CD8-positive, alpha-beta memory T cell (primary cell): ENCODE measurements around the gene PTGES2. TPM values are rescaled to one million over a fixed set of nuclear protein-coding genes. Genes with fewer than 3 reads are reported as not detected.
A peak's percentile ranks its signal among the peaks of the same experiment; 100 is the strongest.

Experiments
- CTCF ChIA-PET: fragments of 350-600 bp; sonication (Branson Sonifier 250); formaldehyde crosslinking; loops from one replicate; lab custom pipeline; 2021; ENCODE audit warnings: antibody characterized with exemption; lab: Charles Lee
- POLR2A ChIA-PET: fragments of 350-600 bp; sonication (Branson Sonifier 250); formaldehyde crosslinking; loops from one replicate; lab custom pipeline; 2021; ENCODE audit warnings: antibody characterized with exemption; lab: Charles Lee
- DNase-seq, 5 donors: peaks; one replicate each; pipeline versions ENCODE4 v3.0.0 to v3.0.0-alpha.2; 2020 to 2022; ENCODE audit warnings: mixed read lengths in 1 of 5
- H3K27ac ChIP-seq: one replicate; pipeline ENCODE4 v1.7.0; 2013; ENCODE audit warnings: low read depth, mild to moderate bottlenecking, low read length, moderate library complexity
- H3K27me3 ChIP-seq: 2 replicates; pipeline ENCODE4 v1.7.0; 2013; ENCODE audit warnings: low read length, mild to moderate bottlenecking; ENCODE audit not compliant: insufficient read depth, poor library complexity, severe bottlenecking
- H3K36me3 ChIP-seq: 2 replicates; pipeline ENCODE4 v1.7.0; 2013; ENCODE audit warnings: mild to moderate bottlenecking, low read length, moderate library complexity; ENCODE audit not compliant: insufficient read depth
- H3K4me1 ChIP-seq: 2 replicates; pipeline ENCODE4 v1.7.0; 2013; ENCODE audit warnings: mild to moderate bottlenecking, low read length, moderate library complexity; ENCODE audit not compliant: insufficient read depth
- H3K4me3 ChIP-seq: 2 replicates; pipeline ENCODE4 v1.7.0; 2013; ENCODE audit warnings: mild to moderate bottlenecking, low read length
- H3K9me3 ChIP-seq: 2 replicates; pipeline ENCODE4 v1.7.0; 2013; ENCODE audit warnings: mild to moderate bottlenecking, low read length
- H3K27ac Mint-ChIP-seq, 8 donors: one replicate each; pipeline ENCODE4 v1.8.0; 2020 to 2021; ENCODE audit warnings: mixed read lengths in 8 of 8, mild to moderate bottlenecking in 6 of 8, inconsistent platforms in 3 of 8, moderate library complexity in 3 of 8
- H3K27me3 Mint-ChIP-seq, 2 donors: one replicate each; pipeline ENCODE4 v1.8.0; 2020 to 2021; ENCODE audit warnings: mixed read lengths in 2 of 2, mild to moderate bottlenecking in 1 of 2, moderate library complexity in 1 of 2
- H3K36me3 Mint-ChIP-seq, 3 donors: one replicate each; pipeline ENCODE4 v1.8.0; 2020 to 2021; ENCODE audit warnings: mixed read lengths in 3 of 3, inconsistent platforms in 1 of 3, mild to moderate bottlenecking in 1 of 3
- H3K4me1 Mint-ChIP-seq, 3 donors: one replicate each; pipeline ENCODE4 v1.8.0; 2020 to 2021; ENCODE audit warnings: mixed read lengths in 3 of 3, inconsistent platforms in 1 of 3, mild to moderate bottlenecking in 1 of 3
- H3K4me3 Mint-ChIP-seq, 7 donors: one replicate each; pipeline ENCODE4 v1.8.0; 2020 to 2021; ENCODE audit warnings: mixed read lengths in 7 of 7, mild to moderate bottlenecking in 6 of 7, moderate library complexity in 4 of 7, inconsistent platforms in 2 of 7
- H3K9me3 Mint-ChIP-seq, 5 donors: one replicate each; pipeline ENCODE4 v1.8.0; 2020 to 2022; ENCODE audit warnings: mixed read lengths in 5 of 5, mild to moderate bottlenecking in 3 of 5, moderate library complexity in 2 of 5, inconsistent platforms in 1 of 5
- polyA plus RNA-seq: library from polyadenylated mRNA; unstranded; fragments of 300-500 nt; fragmentation: Illumina TruSeq; gene quantifications from one replicate; pipeline ENCODE4 v1.2.3, GENCODE V29; 2021
- total RNA-seq, 2 experiments: library from RNA; stranded (reverse); gene quantifications; one replicate each; pipeline ENCODE4 v1.2.3, GENCODE V29; 2021

Gene PTGES2
- total and polyA plus RNA-seq, 3 experiments from 2014 or later = 51.7 to 68.3 (median 67.0) TPM

DNA sequence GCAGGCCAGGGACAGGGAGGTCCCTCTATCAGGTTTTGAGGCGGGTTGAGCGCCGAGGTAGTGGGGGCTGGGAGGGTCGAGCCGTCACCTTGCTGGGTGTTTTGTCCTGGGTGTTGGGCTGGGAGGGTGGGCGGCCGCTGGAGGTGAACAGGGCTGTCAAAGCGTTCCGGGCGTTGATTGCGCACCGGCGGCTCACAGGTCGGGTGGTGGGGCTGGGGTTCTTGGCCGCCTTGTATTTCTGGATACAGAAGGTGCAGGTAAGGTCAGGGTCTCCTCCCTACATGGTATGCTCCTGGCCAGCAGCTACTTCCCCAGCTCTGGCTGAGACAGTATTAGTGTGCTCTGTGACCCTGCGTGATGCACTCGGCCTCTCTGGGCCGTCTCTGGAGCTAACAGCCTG is 38.6 kb upstream of the PTGES2 start:
- POLR2A ChIA-PET = no interaction called here
- CTCF ChIA-PET = no interaction called here

DNA sequence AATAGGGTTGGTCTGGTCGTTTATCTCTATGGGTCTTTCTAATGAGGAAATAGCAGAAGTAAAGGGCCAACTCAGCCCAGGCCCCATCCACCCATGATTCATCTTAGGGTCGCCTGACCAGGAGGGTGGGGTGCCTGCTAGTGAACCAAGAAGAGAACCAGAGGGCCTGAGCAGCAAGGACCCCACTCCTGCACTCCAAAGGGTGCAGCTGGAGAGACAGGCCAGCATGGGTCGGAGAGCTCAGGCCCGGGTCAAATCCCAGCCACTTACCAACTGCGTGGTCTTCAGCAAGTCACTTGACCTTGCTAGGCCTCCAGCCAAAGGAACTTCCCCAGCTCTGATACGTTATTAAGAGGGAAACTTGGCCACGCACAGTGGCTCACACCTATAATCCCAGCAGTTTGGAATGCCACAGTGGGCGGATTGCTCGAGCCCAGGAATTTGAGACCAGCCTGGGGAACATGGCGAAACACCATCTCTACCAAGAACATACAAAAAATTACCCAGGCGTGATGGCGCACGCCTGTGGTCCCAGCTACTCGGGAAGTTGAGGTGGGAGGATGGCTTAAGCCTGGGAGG is 36.9 kb upstream of the PTGES2 start:
- H3K4me1 ChIP-seq = peaks cover 18% of the 10 kb centered on the region
- peaks cover 22% of the 10 kb centered on the region for H3K36me3 ChIP-seq
- no peaks in the 10 kb centered on the region for H3K27me3 ChIP-seq
- H3K9me3 ChIP-seq = no peaks in the 10 kb centered on the region
- no peak overlapping the region for H3K27ac ChIP-seq
- Mint-ChIP-seq H3K36me3 (peaks cover 0 to 61% (median 11%) of the 10 kb centered on the region in 3 donors), H3K27me3 (peaks cover 0 to 4% of the 10 kb centered on the region in 2 donors), H3K4me1 (peaks cover 12 to 27% (median 21%) of the 10 kb centered on the region in 3 donors), H3K9me3 (no peaks in the 10 kb centered on the region), H3K27ac (peak overlapping the region in 2 of 8 donors; percentile 21 to 91), H3K4me3 (peak overlapping the region in 1 of 7 donors; percentile 48)
- ChIA-PET CTCF (no interaction called here), POLR2A (interaction anchor here (0.5 kb wide), 1 partner anchor 439 kb away, joined by 3 read pairs; no protein-coding TSS in a partner anchor)
- no peak for DNase-seq
- H3K4me3 ChIP-seq = no peak overlapping the region

More for the DNA sequence above, 38.6 kb upstream of the PTGES2 start:
- no peak overlapping the region for H3K4me3 ChIP-seq
- peaks cover 32% of the 10 kb centered on the region for H3K36me3 ChIP-seq
- DNase-seq = no peak
- Mint-ChIP-seq H3K27ac (peak overlapping the region in 1 of 8 donors; percentile 24), H3K36me3 (peaks cover 0 to 71% (median 16%) of the 10 kb centered on the region in 3 donors), H3K4me1 (peaks cover 6 to 19% (median 14%) of the 10 kb centered on the region in 3 donors), H3K27me3 (peaks cover 0 to 2% of the 10 kb centered on the region in 2 donors), H3K4me3 (no peak overlapping the region), H3K9me3 (no peaks in the 10 kb centered on the region)
- peaks cover 5% of the 10 kb centered on the region for H3K4me1 ChIP-seq
- H3K27ac ChIP-seq = no peak overlapping the region
- H3K27me3 ChIP-seq = no peaks in the 10 kb centered on the region
- no peaks in the 10 kb centered on the region for H3K9me3 ChIP-seq

DNA sequence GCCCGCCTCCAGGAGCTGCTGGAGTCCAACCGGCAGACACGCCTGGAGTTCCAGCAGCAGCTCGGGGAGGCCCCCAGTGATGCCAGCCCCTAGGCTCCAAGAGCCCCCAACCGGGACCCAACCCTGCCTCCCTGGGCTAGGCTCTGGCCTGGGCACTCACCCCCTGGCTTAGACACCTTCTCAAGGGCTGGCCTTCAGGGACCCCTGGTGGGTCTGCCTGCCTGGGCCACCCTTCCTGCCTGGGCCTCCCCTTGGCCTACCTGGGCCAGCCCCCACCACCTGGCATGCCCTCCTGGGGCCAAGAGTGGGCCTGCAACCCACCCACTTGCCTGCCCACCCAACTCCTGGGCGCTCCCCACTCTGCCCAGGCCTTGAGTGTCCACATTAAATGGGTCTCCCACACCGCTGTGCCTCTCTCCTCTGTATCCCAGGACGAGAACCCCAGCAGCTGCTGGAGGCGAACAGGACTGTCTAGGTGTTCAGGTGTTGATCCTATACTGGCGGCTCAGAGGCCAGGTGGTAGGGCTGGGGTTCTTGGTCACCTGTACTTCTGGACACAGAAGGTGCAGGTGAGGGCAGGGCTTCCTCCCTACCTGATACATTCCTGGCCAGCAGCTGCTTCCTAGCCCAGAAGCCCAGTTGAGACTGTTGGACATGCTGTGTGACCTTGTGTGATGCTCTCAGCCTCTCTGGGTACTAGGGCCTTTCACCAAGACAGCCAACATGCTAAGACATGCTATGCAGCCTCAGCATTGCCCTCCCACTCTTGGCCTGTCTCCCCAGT is 36.2 kb upstream of the PTGES2 start:
- peaks cover 15% of the 10 kb centered on the region for H3K36me3 ChIP-seq
- Mint-ChIP-seq H3K4me1 (peaks cover 15 to 30% (median 24%) of the 10 kb centered on the region in 3 donors), H3K27me3 (peaks cover 0 to 4% of the 10 kb centered on the region in 2 donors), H3K4me3 (peak overlapping the region in 1 of 7 donors; percentile 48), H3K36me3 (peaks cover 0 to 54% (median 9%) of the 10 kb centered on the region in 3 donors), H3K9me3 (no peaks in the 10 kb centered on the region), H3K27ac (peak overlapping the region in 1 of 8 donors; percentile 76)
- H3K27me3 ChIP-seq = no peaks in the 10 kb centered on the region
- H3K4me1 ChIP-seq = peaks cover 21% of the 10 kb centered on the region
- no peak for DNase-seq
- ChIA-PET CTCF (no interaction called here), POLR2A (interaction anchor here (0.5 kb wide), 1 partner anchor 440 kb away, joined by 3 read pairs; no protein-coding TSS in a partner anchor)
- H3K27ac ChIP-seq = no peak overlapping the region
- no peak overlapping the region for H3K4me3 ChIP-seq
- no peaks in the 10 kb centered on the region for H3K9me3 ChIP-seq

DNA sequence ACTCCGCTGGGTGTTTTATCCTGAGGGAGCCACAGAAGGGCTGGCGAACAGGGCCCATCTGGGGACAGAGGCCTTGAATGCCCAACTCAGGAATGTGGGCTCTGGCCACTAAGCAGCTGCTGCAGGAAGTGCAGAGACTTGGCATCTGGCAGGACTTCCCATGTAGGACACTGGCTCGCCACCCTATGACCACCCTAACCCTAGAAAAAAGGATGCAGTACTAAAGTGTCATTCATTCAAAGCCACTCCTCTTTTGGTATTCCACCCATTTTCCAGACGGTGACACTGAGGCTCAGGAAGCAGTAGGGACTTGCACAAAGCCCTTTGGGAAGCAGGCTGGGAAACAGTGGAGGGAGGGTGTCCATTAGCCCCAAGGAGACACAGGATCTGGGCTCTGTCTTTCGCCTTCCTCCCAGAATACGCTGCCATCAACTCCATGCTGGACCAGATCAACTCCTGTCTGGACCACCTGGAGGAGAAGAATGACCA is 35.5 kb upstream of the PTGES2 start:
- CTCF ChIA-PET = no interaction called here
- Mint-ChIP-seq H3K4me3 (peak overlapping the region in 1 of 7 donors; percentile 10), H3K27me3 (peaks cover 0 to 4% of the 10 kb centered on the region in 2 donors), H3K4me1 (peaks cover 15 to 28% (median 24%) of the 10 kb centered on the region in 3 donors), H3K36me3 (peaks cover 0 to 51% (median 6%) of the 10 kb centered on the region in 3 donors), H3K9me3 (no peaks in the 10 kb centered on the region), H3K27ac (peak overlapping the region in 5 of 8 donors; percentile 4 to 76 (median 43))
- no peak for DNase-seq
- Histone ChIP-seq H3K27ac (no peak overlapping the region), H3K4me1 (peaks cover 21% of the 10 kb centered on the region), H3K4me3 (no peak overlapping the region), H3K9me3 (no peaks in the 10 kb centered on the region), H3K36me3 (peaks cover 13% of the 10 kb centered on the region), H3K27me3 (no peaks in the 10 kb centered on the region)
- POLR2A ChIA-PET = no interaction called here

DNA sequence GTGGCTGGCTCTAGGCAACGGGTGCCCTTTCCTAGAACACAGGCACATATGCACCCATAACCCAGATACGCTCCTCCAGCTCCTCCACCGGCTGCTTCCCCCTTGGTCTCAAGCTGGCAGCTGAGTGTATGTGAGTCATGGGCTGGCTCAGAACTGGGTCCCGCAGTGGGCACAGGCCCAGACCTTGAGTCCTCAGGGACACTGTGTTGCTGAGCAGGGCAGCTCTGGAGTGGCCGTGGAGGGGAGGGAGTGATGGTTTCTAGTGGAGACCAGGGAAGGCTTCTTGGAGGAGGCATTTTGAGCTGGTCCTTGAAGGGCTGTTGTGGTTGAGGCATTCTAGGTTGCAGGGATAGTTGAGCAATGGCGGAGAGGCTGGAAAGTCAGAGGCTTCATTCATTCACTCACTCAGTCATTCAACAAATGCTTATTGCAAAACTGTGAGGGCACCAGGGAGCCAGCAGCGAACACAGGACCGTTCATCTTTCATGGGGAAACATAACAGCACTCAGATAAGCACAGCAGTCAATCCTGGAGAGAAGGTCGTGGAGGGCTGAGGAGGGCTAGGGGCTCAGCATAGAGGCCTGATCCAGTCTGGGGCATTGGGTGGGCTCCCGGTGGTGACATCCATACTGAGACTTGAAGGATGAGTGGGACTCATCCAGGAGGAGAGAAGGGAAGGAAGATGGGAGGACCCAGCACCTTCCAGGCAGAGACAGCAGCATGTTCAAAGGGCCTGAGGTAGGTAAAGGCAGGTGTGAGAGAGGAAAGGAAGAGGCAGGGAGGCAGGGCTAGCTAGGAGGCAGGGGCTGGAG is 34.9 kb upstream of the PTGES2 start:
- no peaks in the 10 kb centered on the region for H3K9me3 ChIP-seq
- Mint-ChIP-seq H3K4me1 (peaks cover 15 to 28% (median 24%) of the 10 kb centered on the region in 3 donors), H3K9me3 (no peaks in the 10 kb centered on the region), H3K27me3 (peaks cover 0 to 4% of the 10 kb centered on the region in 2 donors), H3K4me3 (peak overlapping the region in 6 of 7 donors; percentile 48 to 87 (median 82)), H3K27ac (peak overlapping the region in 6 of 8 donors; percentile 40 to 95 (median 70)), H3K36me3 (peaks cover 0 to 44% (median 6%) of the 10 kb centered on the region in 3 donors)
- peaks cover 7% of the 10 kb centered on the region for H3K36me3 ChIP-seq
- ChIA-PET POLR2A (no interaction called here), CTCF (interaction anchor here (1.8 kb wide), 1 partner anchor 34 kb away, joined by 6 read pairs; no protein-coding TSS in a partner anchor)
- no peak overlapping the region for H3K27ac ChIP-seq
- no peaks in the 10 kb centered on the region for H3K27me3 ChIP-seq
- H3K4me3 ChIP-seq = no peak overlapping the region
- H3K4me1 ChIP-seq = peaks cover 21% of the 10 kb centered on the region
- no peak for DNase-seq

DNA sequence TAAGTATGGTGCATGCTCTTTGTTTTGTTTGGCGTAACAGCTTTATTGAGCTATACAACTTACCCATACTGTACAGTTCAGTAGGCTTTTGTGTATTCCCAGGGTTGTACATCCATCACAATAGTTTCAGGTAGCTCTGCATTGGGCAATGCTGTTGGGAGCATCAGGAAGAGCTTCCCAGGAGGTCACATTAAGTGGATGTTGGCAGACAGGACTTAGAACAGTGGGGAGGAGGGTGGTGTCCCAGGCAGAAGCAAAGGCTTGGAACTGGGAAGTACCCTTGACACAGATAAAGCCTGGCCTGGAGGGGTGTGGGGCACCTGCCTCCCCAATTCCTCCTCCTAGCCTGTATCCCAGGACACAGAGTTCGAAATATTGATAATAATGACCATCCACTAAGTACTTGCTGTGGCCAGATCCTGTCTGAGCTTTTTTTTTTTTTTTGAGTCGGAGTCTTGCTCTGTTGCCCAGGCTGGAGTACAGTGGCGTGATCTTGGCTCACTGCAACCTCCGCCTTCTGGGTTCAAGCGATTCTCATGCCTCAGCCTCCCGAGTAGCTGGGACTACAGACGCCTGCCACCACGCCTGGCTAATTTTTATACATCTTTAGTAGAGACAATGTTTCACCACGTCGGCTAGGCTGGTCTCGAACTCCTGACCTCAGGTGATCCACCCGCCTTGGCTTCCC is 33.8 kb upstream of the PTGES2 start:
- H3K9me3 Mint-ChIP-seq = no peaks in the 10 kb centered on the region
- no peak overlapping the region for H3K27ac ChIP-seq
- peaks cover 0 to 4% of the 10 kb centered on the region in 2 donors for H3K27me3 Mint-ChIP-seq
- no peaks in the 10 kb centered on the region for H3K36me3 ChIP-seq
- H3K9me3 ChIP-seq = no peaks in the 10 kb centered on the region
- H3K27me3 ChIP-seq = no peaks in the 10 kb centered on the region
- peak overlapping the region in 6 of 8 donors; percentile 28 to 95 (median 74) for H3K27ac Mint-ChIP-seq
- peaks cover 15 to 28% (median 24%) of the 10 kb centered on the region in 3 donors for H3K4me1 Mint-ChIP-seq
- peak overlapping the region; percentile 98 for H3K4me3 ChIP-seq
- H3K4me3 Mint-ChIP-seq = peak overlapping the region; percentile 78 to 93 (median 85)
- ChIA-PET CTCF (interaction anchor here (1.0 to 1.8 kb wide), 2 partner anchors 33 to 43 kb away, joined by 3 to 6 read pairs; no protein-coding TSS in a partner anchor), POLR2A (interaction anchor here (2.1 to 3.4 kb wide), 2 partner anchors 29 to 33 kb away, joined by 9 to 13 read pairs; partner anchors contain the start of gene CIZ1)
- H3K36me3 Mint-ChIP-seq = peaks cover 0 to 34% (median 6%) of the 10 kb centered on the region in 3 donors
- peaks cover 21% of the 10 kb centered on the region for H3K4me1 ChIP-seq
- no peak for DNase-seq

DNA sequence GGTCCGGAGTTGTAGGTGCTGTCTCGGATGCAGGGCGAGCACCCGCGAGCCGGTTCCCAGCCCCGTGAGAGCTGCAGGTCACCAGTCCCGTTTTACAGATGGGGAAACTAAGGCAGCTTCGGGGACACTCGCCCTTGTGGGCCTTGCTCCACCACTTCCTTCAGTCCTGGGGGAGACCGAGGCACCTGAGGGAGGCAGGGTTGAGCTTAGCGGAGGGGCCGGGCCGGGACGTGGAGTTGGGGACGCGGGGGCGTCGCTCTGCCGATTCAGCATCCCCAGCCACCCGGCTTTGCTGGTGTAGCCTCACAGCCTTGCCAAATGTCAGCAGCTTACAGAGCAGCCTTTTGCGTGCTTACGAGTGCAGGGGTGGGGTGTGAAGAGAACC is 33.1 kb upstream of the PTGES2 start:
- DNase-seq = peak in 3 of 5 donors; percentile 5 to 23 (median 19)
- peaks cover 0 to 3% of the 10 kb centered on the region in 2 donors for H3K27me3 Mint-ChIP-seq
- peak overlapping the region; percentile 78 to 93 (median 85) for H3K4me3 Mint-ChIP-seq
- H3K27ac Mint-ChIP-seq = peak overlapping the region in 7 of 8 donors; percentile 28 to 98 (median 72)
- H3K4me1 ChIP-seq = peaks cover 21% of the 10 kb centered on the region
- H3K4me3 ChIP-seq = peak overlapping the region; percentile 98
- H3K36me3 Mint-ChIP-seq = peaks cover 0 to 27% (median 4%) of the 10 kb centered on the region in 3 donors
- peak overlapping the region; percentile 91 for H3K27ac ChIP-seq
- no peaks in the 10 kb centered on the region for H3K36me3 ChIP-seq
- peaks cover 15 to 28% (median 24%) of the 10 kb centered on the region in 3 donors for H3K4me1 Mint-ChIP-seq
- CTCF ChIA-PET = interaction anchor here (1.5 to 1.8 kb wide), 2 partner anchors 30 to 32 kb away, joined by 3 to 6 read pairs; no protein-coding TSS in a partner anchor
- no peaks in the 10 kb centered on the region for H3K9me3 ChIP-seq
- POLR2A ChIA-PET = interaction anchor here (2.1 to 3.4 kb wide), 2 partner anchors 30 to 32 kb away, joined by 9 to 13 read pairs; partner anchors contain the start of gene CIZ1
- H3K9me3 Mint-ChIP-seq = no peaks in the 10 kb centered on the region
- H3K27me3 ChIP-seq = no peaks in the 10 kb centered on the region
